ENCODE results near the gene PFKL. TPM values are rescaled to one million over a fixed set of nuclear protein-coding genes. Genes with fewer than 3 reads are reported as not detected.

PFKL gene
- total RNA-seq, 3 donors from 2014 or later (not counting 1 experiment from before 2014, with no cell fraction given), result 89.7 to 91.3 (median 89.9) TPM

GRCh38 chr21:44297525-44298290 is 2.1 kb upstream of the PFKL start:
- Histone ChIP-seq H3K4me1 (ENCODE audit: control insufficient read depth, insufficient read depth, low read length) (peaks cover 65% of the 10 kb centered on the region), H3K36me3 (ENCODE audit: control insufficient read depth, insufficient read depth, low read length) (no peaks in the 10 kb centered on the region), H3K4me3 (ENCODE audit: low read length) (no peak overlapping the region), H3K9me3 (ENCODE audit: control insufficient read depth, insufficient read depth, low read length) (no peaks in the 10 kb centered on the region), H3K27ac (ENCODE audit: low read length) (peak overlapping the region; percentile 24), H3K27me3 (ENCODE audit: control insufficient read depth, insufficient read depth, low read length) (no peaks in the 10 kb centered on the region)
- peak; percentile 75 for TF ChIP-seq CTCF (IDR thresholded peaks at IDR 0.05)
- WGBS (ENCODE audit: insufficient coverage), result 26% methylated on average over 21 of the region's 22 CpGs
- no peaks in the 10 kb centered on the region for H3K9me3 Mint-ChIP-seq
- no peaks in the 10 kb centered on the region for H3K36me3 Mint-ChIP-seq
- peak overlapping the region; percentile 38 to 73 for H3K27ac Mint-ChIP-seq
- H3K4me1 Mint-ChIP-seq, result peaks cover 11 to 43% of the 10 kb centered on the region in 2 donors
- intact Hi-C loops (cut with micrococcal nuclease), result no loop called here
- H3K4me3 Mint-ChIP-seq, result peak overlapping the region; percentile 78
- DNase-seq (peak; percentile 62 to 88), ATAC-seq (peak; percentile 58 to 65 (median 60))
- H3K27me3 Mint-ChIP-seq (ENCODE audit: low read depth in 2 of 2), result no peaks in the 10 kb centered on the region

- H3K27me3 ChIP-seq (ENCODE audit: control insufficient read depth, insufficient read depth, low read length), result no peaks in the 10 kb centered on the region
- H3K27ac Mint-ChIP-seq, result peak overlapping the region; percentile 38 to 73
- DNase-seq, result peak in 1 of 2 donors; percentile 46
- peaks cover 67% of the 10 kb centered on the region for H3K4me1 ChIP-seq (ENCODE audit: control insufficient read depth, insufficient read depth, low read length)
- TF ChIP-seq CTCF (IDR thresholded peaks at IDR 0.05), result no peak
- intact Hi-C loops (cut with micrococcal nuclease), result no loop called here
- no peak for ATAC-seq
- no peak overlapping the region for H3K4me3 ChIP-seq (ENCODE audit: low read length)
- peak overlapping the region; percentile 78 for H3K4me3 Mint-ChIP-seq
- WGBS (ENCODE audit: insufficient coverage), result 96% methylated on average over 1 of the region's 2 CpGs
- peaks cover 11 to 44% of the 10 kb centered on the region in 2 donors for H3K4me1 Mint-ChIP-seq
- peak overlapping the region; percentile 24 for H3K27ac ChIP-seq (ENCODE audit: low read length)
- H3K36me3 Mint-ChIP-seq, result no peaks in the 10 kb centered on the region
- no peaks in the 10 kb centered on the region for H3K36me3 ChIP-seq (ENCODE audit: control insufficient read depth, insufficient read depth, low read length)
- H3K27me3 Mint-ChIP-seq (ENCODE audit: low read depth in 2 of 2), result no peaks in the 10 kb centered on the region
- no peaks in the 10 kb centered on the region for H3K9me3 ChIP-seq (ENCODE audit: control insufficient read depth, insufficient read depth, low read length)
- H3K9me3 Mint-ChIP-seq, result no peaks in the 10 kb centered on the region
Observed at GRCh38 chr21:44298301-44298700, 1.6 kb upstream of the PFKL start.

GRCh38 chr21:44299085-44299457 is 782 bp upstream of the PFKL start:
- Mint-ChIP-seq H3K4me3 (peak overlapping the region; percentile 78), H3K27me3 (ENCODE audit: low read depth in 2 of 2) (no peaks in the 10 kb centered on the region), H3K27ac (peak overlapping the region; percentile 31 to 73), H3K36me3 (no peaks in the 10 kb centered on the region), H3K9me3 (no peaks in the 10 kb centered on the region), H3K4me1 (peaks cover 11 to 48% of the 10 kb centered on the region in 2 donors)
- 10% methylated on average over 6 of the region's 10 CpGs for WGBS (ENCODE audit: insufficient coverage)
- TF ChIP-seq CTCF (IDR thresholded peaks at IDR 0.05), result no peak
- H3K36me3 ChIP-seq (ENCODE audit: control insufficient read depth, insufficient read depth, low read length), result no peaks in the 10 kb centered on the region
- peak in 1 of 2 donors; percentile 52 for DNase-seq
- H3K9me3 ChIP-seq (ENCODE audit: control insufficient read depth, insufficient read depth, low read length), result no peaks in the 10 kb centered on the region
- peak overlapping the region; percentile 77 for H3K27ac ChIP-seq (ENCODE audit: low read length)
- H3K4me1 ChIP-seq (ENCODE audit: control insufficient read depth, insufficient read depth, low read length), result peaks cover 62% of the 10 kb centered on the region
- intact Hi-C loops (cut with micrococcal nuclease), result no loop called here
- no peaks in the 10 kb centered on the region for H3K27me3 ChIP-seq (ENCODE audit: control insufficient read depth, insufficient read depth, low read length)
- H3K4me3 ChIP-seq (ENCODE audit: low read length), result peak overlapping the region; percentile 26
- no peak for ATAC-seq
